HG02678 (cell line): ENCODE results near the gene COL18A1.

Source experiments
- ATAC-seq: cut with Tn5 transposase; IDR thresholded peaks from one replicate; pipeline ENCODE4 v1.9.1; 2021; ENCODE audit warnings: mild to moderate bottlenecking, moderate library complexity; ENCODE audit not compliant: unreplicated experiment

COL18A1 gene

GRCh38 chr21:45475797-45476570 is 71.0 kb downstream of the COL18A1 start:
- no peak for ATAC-seq

- ATAC-seq, result no peak
These were observed 71.6 kb downstream of the COL18A1 start for GRCh38 chr21:45476582-45476981.

GRCh38 chr21:45477176-45478114 is 72.5 kb downstream of the COL18A1 start:
- ATAC-seq, result no peak

- no peak for ATAC-seq
These were observed 73.3 kb downstream of the COL18A1 start for GRCh38 chr21:45478115-45478801.

GRCh38 chr21:45478816-45479669 is 74.1 kb downstream of the COL18A1 start:
- no peak for ATAC-seq

GRCh38 chr21:45479691-45480675 is 75.0 kb downstream of the COL18A1 start:
- no peak for ATAC-seq

- no peak for ATAC-seq
These were observed 75.9 kb downstream of the COL18A1 start for GRCh38 chr21:45480701-45481500.

GRCh38 chr21:45481566-45481965 is 76.6 kb downstream of the COL18A1 start:
- no peak for ATAC-seq

- ATAC-seq, result no peak
These were observed 77.3 kb downstream of the COL18A1 start for GRCh38 chr21:45481977-45482898.

- no peak for ATAC-seq
These were observed 78.2 kb downstream of the COL18A1 start for GRCh38 chr21:45482899-45483821.

- ATAC-seq, result no peak
These were observed 79.4 kb downstream of the COL18A1 start for GRCh38 chr21:45484318-45484717.

GRCh38 chr21:45485686-45486442 is 80.9 kb downstream of the COL18A1 start:
- no peak for ATAC-seq

GRCh38 chr21:45486443-45487160 is 81.6 kb downstream of the COL18A1 start:
- ATAC-seq, result no peak

- ATAC-seq, result no peak
These were observed 82.3 kb downstream of the COL18A1 start for GRCh38 chr21:45487161-45487806.
